Esophagus squamous epithelium (tissue), 5 donors: Measurements from ENCODE around the gene CANT1. TPM values are rescaled to one million over a fixed set of nuclear protein-coding genes. Genes with fewer than 3 reads are reported as not detected.

Experiments used
- DNase-seq: peaks from one replicate; lab custom pipeline; 2025; lab: John Stamatoyannopoulos, UW
- H3K27ac ChIP-seq, 4 donors: fragments of 200-600 bp; sonication (generic); one replicate each; pipeline ENCODE4 v1.5.1; 2016 to 2019; ENCODE audit warnings: mild to moderate bottlenecking in 1 of 4
- H3K27me3 ChIP-seq, 4 donors: fragments of 200-600 bp; sonication (generic); 1 replicate in 3 of 4; 2 replicates in 1 of 4; pipeline versions ENCODE4 v1.5.1 to v1.6.0; 2017 to 2021; ENCODE audit warnings: antibody characterized with exemption in 1 of 4
- H3K36me3 ChIP-seq, 3 donors: fragments of 200-600 bp; sonication (generic); one replicate each; pipeline ENCODE4 v1.5.1; 2016 to 2019
- H3K4me1 ChIP-seq, 3 donors: fragments of 200-600 bp; sonication (generic); one replicate each; pipeline ENCODE4 v1.5.1; 2017 to 2019
- H3K4me3 ChIP-seq, 4 donors: fragments of 200-600 bp; sonication (generic); 1 replicate in 3 of 4; 2 replicates in 1 of 4; pipeline ENCODE4 v1.5.1; 2016 to 2019; ENCODE audit warnings: mild to moderate bottlenecking in 2 of 4, moderate library complexity in 1 of 4
- H3K9me3 ChIP-seq, 3 donors: fragments of 200-600 bp; sonication (generic); one replicate each; pipeline ENCODE4 v1.5.1; 2016 to 2019
- CTCF ChIP-seq, 6 experiments: fragments of 450-650 bp in 4 of 6; fragments of 200-600 bp in 2 of 6; sonication (generic) in 2 of 6; IDR thresholded peaks; one replicate each; pipeline ENCODE4 v1.5.1; 2016 to 2019; ENCODE audit warnings: antibody characterized with exemption in 6 of 6, mild to moderate bottlenecking in 4 of 6, moderate library complexity in 4 of 6
- POLR2A ChIP-seq, 4 donors: fragments of 450-650 bp; IDR thresholded peaks; one replicate each; pipeline ENCODE4 v1.6.1; 2017; ENCODE audit warnings: antibody characterized with exemption in 4 of 4, mild to moderate bottlenecking in 4 of 4, moderate library complexity in 3 of 4
- WGBS, 2 donors: methylation state at CpG; one replicate each; pipeline ENCODE4 v1.1.5; 2018; 5-methylcytosine and 5-hydroxymethylcytosine counted together
- intact Hi-C: fragments of 100-400 bp; cut with DNase I; formaldehyde crosslinking; loops from one replicate; pipeline ENCODE4 v1.15.0; 2022
- total RNA-seq, 4 donors: library from RNA; depleted of rRNA; stranded (reverse); fragments of >200 nt; gene quantifications; one replicate each; pipeline ENCODE4 v1.1.0, GENCODE V29; 2016
- donor health status: DM: yes; HTN: yes; CAD: no.

CANT1 gene
- total RNA-seq, 4 donors from 2014 or later = 36.2 to 58.8 (median 38.3) TPM

GRCh38 chr17:78973792-78974520 lies 35.6 kb downstream of the CANT1 start:
- WGBS, 2 donors = 75 to 78% methylated on average over 7 to 15 of the region's 23 CpGs
- H3K4me1 ChIP-seq = peaks cover 46 to 86% (median 59%) of the 10 kb centered on the region in 3 donors
- intact Hi-C loops = loop anchor here (5.0 kb wide), 1 partner anchor 107 kb away; no protein-coding TSS in a partner anchor
- H3K36me3 ChIP-seq = peaks cover 0 to 27% (median 0%) of the 10 kb centered on the region in 3 donors
- H3K27me3 ChIP-seq = no peaks in the 10 kb centered on the region
- peak overlapping the region; percentile 83 to 92 (median 91) for H3K27ac ChIP-seq
- no peak for DNase-seq
- no peaks in the 10 kb centered on the region for H3K9me3 ChIP-seq
- no peak overlapping the region for H3K4me3 ChIP-seq
- TF ChIP-seq CTCF (IDR thresholded peaks at IDR 0.05) = no peak
- no peak for TF ChIP-seq POLR2A (IDR thresholded peaks at IDR 0.05)

GRCh38 chr17:78973196-78973595 lies 36.4 kb downstream of the CANT1 start:
- intact Hi-C loops = loop anchor here (5.0 kb wide), 1 partner anchor 106 kb away; no protein-coding TSS in a partner anchor
- no peaks in the 10 kb centered on the region for H3K27me3 ChIP-seq
- H3K4me1 ChIP-seq = peaks cover 41 to 78% (median 51%) of the 10 kb centered on the region in 3 donors
- H3K4me3 ChIP-seq = no peak overlapping the region
- H3K9me3 ChIP-seq = no peaks in the 10 kb centered on the region
- H3K27ac ChIP-seq = peak overlapping the region in 2 of 4 donors; percentile 5 to 21
- no peak for DNase-seq
- H3K36me3 ChIP-seq = peaks cover 0 to 34% (median 0%) of the 10 kb centered on the region in 3 donors
- TF ChIP-seq CTCF (IDR thresholded peaks at IDR 0.05) (no peak), POLR2A (IDR thresholded peaks at IDR 0.05) (no peak)
- 87% methylated on average over 3 of the region's 11 CpGs; no CpG with 5 or more reads in 1 of the 2 donors for WGBS, 2 donors

- intact Hi-C loops = loop anchor here (5.0 kb wide), 1 partner anchor 105 kb away; no protein-coding TSS in a partner anchor
- DNase-seq = no peak
- peaks cover 38 to 72% (median 45%) of the 10 kb centered on the region in 3 donors for H3K4me1 ChIP-seq
- WGBS, 2 donors = 83 to 91% methylated on average over 6 to 11 of the region's 15 CpGs
- H3K27me3 ChIP-seq = no peaks in the 10 kb centered on the region
- H3K27ac ChIP-seq = no peak overlapping the region
- H3K36me3 ChIP-seq = peaks cover 0 to 40% (median 0%) of the 10 kb centered on the region in 3 donors
- H3K4me3 ChIP-seq = no peak overlapping the region
- no peaks in the 10 kb centered on the region for H3K9me3 ChIP-seq
- TF ChIP-seq CTCF (IDR thresholded peaks at IDR 0.05) (no peak), POLR2A (IDR thresholded peaks at IDR 0.05) (no peak)
Measured at GRCh38 chr17:78972507-78973105, 37.0 kb downstream of the CANT1 start.

GRCh38 chr17:78971756-78972506 lies 37.6 kb downstream of the CANT1 start:
- intact Hi-C loops = loop anchor here (5.0 kb wide), 1 partner anchor 105 kb away; no protein-coding TSS in a partner anchor
- peaks cover 0 to 47% (median 0%) of the 10 kb centered on the region in 3 donors for H3K36me3 ChIP-seq

More at GRCh38 chr17:78971756-78972506, 37.6 kb downstream of the CANT1 start:
- TF ChIP-seq POLR2A (IDR thresholded peaks at IDR 0.05) = no peak
- no peak for TF ChIP-seq CTCF (IDR thresholded peaks at IDR 0.05)
- Histone ChIP-seq H3K27ac (peak overlapping the region in 2 of 4 donors; percentile 36 to 59), H3K27me3 (no peaks in the 10 kb centered on the region), H3K9me3 (no peaks in the 10 kb centered on the region), H3K4me1 (peaks cover 31 to 66% (median 38%) of the 10 kb centered on the region in 3 donors), H3K4me3 (peak overlapping the region in 1 of 4 donors; percentile 35)
- no peak for DNase-seq
- 79 to 84% methylated on average over 5 to 9 of the region's 22 CpGs for WGBS, 2 donors
